ENCODE data around the gene IGF2BP2. TPM values are rescaled to one million over a fixed set of nuclear protein-coding genes. Genes with fewer than 3 reads are reported as not detected.
"Not testable (repeated sequence)": the region's sequence is repeated elsewhere in the genome, so short reads cannot be mapped to it uniquely, and the experiment has no call there.

The IGF2BP2 gene
- total RNA-seq, 1 donor from 2014 or later: 17.4 TPM

DNA sequence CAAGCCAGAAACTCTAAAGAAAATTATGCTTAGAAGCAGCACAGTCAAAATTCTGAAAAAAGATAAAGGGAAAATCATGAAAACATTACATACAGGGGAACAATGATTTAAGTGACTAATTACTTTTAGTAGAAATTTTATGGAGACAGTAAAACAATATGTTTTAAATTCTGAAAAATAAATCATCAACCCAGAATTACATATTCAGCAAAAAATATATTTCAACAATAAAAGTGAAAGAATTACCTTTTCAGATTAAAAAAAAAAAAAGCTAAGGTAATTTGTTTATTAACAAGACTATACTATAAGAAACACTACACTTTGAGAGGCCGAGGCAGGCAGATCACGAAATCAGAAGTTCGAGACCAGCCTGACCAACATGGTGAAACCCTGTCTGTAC lies 32.4 kb upstream of the IGF2BP2 start:
- ATAC-seq: no peak
- no peaks in the 10 kb centered on the region for H3K36me3 ChIP-seq
- H3K4me1 ChIP-seq: no peaks in the 10 kb centered on the region
- H3K4me3 ChIP-seq: no peak overlapping the region
- no peaks in the 10 kb centered on the region for H3K9me3 ChIP-seq
- DNase-seq: no peak
- no peak overlapping the region for H3K27ac ChIP-seq
- TF ChIP-seq, protein P1, sequence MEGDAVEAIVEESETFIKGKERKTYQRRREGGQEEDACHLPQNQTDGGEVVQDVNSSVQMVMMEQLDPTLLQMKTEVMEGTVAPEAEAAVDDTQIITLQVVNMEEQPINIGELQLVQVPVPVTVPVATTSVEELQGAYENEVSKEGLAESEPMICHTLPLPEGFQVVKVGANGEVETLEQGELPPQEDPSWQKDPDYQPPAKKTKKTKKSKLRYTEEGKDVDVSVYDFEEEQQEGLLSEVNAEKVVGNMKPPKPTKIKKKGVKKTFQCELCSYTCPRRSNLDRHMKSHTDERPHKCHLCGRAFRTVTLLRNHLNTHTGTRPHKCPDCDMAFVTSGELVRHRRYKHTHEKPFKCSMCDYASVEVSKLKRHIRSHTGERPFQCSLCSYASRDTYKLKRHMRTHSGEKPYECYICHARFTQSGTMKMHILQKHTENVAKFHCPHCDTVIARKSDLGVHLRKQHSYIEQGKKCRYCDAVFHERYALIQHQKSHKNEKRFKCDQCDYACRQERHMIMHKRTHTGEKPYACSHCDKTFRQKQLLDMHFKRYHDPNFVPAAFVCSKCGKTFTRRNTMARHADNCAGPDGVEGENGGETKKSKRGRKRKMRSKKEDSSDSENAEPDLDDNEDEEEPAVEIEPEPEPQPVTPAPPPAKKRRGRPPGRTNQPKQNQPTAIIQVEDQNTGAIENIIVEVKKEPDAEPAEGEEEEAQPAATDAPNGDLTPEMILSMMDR (IDR thresholded peaks at IDR 0.05): no peak
- no peaks in the 10 kb centered on the region for H3K27me3 ChIP-seq
- intact Hi-C loops (cut with DNase I): no loop called here

DNA sequence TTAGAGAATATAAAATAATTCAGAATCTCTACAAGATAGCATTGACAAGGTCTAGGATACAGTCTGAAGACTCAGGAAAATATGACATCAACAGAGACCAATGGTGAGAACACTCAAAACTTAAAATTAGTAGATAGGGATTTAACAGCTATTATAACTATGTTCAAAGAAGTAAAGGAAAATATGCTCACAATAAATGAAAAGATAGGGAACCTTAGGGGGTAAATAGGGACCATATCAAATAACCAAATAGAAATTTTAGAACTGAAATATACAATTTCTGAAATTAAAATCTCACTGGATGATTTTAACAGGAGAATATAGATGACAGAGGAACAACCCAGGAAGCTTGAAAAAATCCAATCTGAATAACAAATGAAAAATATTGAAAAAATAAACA lies 31.8 kb upstream of the IGF2BP2 start:
- DNase-seq (no peak), ATAC-seq (no peak)
- no peaks in the 10 kb centered on the region for H3K36me3 ChIP-seq
- TF ChIP-seq, protein P1 (IDR thresholded peaks at IDR 0.05): no peak
- H3K4me3 ChIP-seq: no peak overlapping the region
- H3K27me3 ChIP-seq: no peaks in the 10 kb centered on the region
- intact Hi-C loops (cut with DNase I): no loop called here
- H3K4me1 ChIP-seq: no peaks in the 10 kb centered on the region
- no peak overlapping the region for H3K27ac ChIP-seq
- H3K9me3 ChIP-seq: no peaks in the 10 kb centered on the region

DNA sequence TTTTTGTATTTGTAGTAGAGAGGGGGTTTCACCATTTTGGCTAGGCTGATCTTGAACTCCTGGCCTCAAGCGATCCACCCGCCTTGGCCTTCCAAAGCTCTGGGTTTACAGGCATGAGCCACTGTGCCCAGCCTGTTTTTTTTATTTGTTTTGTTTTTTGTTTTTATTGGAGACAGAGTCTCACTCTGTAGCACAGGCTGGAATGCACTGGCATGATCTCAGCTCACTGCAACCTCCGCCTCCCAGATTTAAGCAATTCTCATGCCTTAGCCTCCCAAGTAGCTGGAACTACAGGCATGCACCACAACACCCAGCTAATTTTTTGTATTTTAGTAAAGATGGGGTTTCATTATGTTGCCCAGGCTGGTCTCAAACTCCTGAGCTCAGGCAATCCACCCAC lies 28.9 kb upstream of the IGF2BP2 start:
- H3K36me3 ChIP-seq; ATAC-seq; H3K27me3 ChIP-seq; H3K9me3 ChIP-seq; H3K4me1 ChIP-seq; H3K4me3 ChIP-seq; DNase-seq; H3K27ac ChIP-seq; intact Hi-C loops (cut with DNase I): not testable (repeated sequence)

DNA sequence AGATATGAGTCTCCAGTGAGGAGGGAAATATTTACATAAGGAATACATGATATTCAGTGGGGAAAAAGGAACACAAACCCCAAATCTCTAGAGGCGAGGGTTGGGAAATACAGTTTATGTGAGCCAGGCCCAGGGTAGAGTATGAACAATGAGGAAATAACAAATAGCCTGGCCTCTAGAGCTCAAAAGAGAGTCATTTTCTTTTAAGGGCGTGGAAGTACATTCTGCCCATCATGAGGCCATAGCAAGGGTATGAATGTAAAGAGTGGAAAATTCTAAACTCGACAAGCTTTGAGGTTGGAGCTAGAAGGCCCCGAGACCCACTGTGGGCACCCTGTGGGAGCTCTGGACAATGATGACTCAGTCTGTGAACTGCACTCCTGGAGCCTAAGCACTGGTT lies 27.8 kb upstream of the IGF2BP2 start:
- H3K27ac ChIP-seq: no peak overlapping the region
- no peak for DNase-seq
- no peak for ATAC-seq
- H3K27me3 ChIP-seq: no peaks in the 10 kb centered on the region
- TF ChIP-seq, protein P1 (IDR thresholded peaks at IDR 0.05): no peak
- H3K36me3 ChIP-seq: no peaks in the 10 kb centered on the region
- no peaks in the 10 kb centered on the region for H3K4me1 ChIP-seq
- intact Hi-C loops (cut with DNase I): no loop called here
- no peaks in the 10 kb centered on the region for H3K9me3 ChIP-seq
- no peak overlapping the region for H3K4me3 ChIP-seq

DNA sequence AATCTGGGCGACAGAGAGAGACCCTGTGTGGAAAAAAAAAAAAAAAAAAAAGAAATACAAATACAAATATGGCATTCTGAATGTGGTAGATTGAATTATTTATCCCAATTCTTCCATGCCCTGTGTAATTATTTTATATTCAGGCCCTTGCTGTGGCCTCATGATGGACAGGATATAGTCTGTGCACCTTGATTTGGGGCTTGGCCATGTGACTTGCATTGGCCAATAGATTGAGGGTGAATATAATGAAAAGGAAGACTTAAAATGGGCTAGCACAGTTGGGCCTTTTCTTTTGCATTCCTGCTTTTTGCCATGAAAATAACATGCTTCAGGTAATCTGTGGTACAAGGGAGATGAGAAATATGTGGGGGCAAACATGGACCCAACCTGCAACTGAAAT lies 27.1 kb upstream of the IGF2BP2 start:
- Histone ChIP-seq H3K27ac (no peak overlapping the region), H3K27me3 (no peaks in the 10 kb centered on the region), H3K9me3 (no peaks in the 10 kb centered on the region), H3K4me1 (no peaks in the 10 kb centered on the region), H3K4me3 (no peak overlapping the region), H3K36me3 (no peaks in the 10 kb centered on the region)
- ATAC-seq (no peak), DNase-seq (no peak)
- intact Hi-C loops (cut with DNase I): no loop called here
- TF ChIP-seq, protein P1 (IDR thresholded peaks at IDR 0.05): no peak

DNA sequence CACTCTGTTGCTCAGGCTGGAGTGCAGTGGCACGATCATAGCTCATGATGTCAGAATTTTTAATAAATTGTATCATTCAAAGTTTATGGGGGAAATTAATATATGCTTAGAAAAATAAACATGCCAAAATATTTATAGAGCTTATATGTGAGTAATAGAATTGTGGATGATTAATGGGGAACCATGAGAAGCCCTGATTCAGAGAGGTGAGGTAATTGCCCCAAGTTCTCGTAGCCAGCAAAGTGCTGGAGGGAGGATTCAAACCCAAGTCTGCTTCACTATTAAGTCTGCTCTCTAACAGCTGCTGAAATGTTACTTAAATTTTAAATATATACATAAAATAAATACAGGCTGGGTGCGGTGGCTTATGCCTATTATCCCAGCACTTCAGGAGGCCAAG lies 26.2 kb upstream of the IGF2BP2 start:
- Histone ChIP-seq H3K4me1 (no peaks in the 10 kb centered on the region), H3K27ac (no peak overlapping the region), H3K9me3 (no peaks in the 10 kb centered on the region), H3K27me3 (no peaks in the 10 kb centered on the region), H3K4me3 (no peak overlapping the region), H3K36me3 (no peaks in the 10 kb centered on the region)
- ATAC-seq (no peak), DNase-seq (no peak)
- intact Hi-C loops (cut with DNase I): no loop called here
- TF ChIP-seq, protein P1 (IDR thresholded peaks at IDR 0.05): no peak
